Measurements from ENCODE around the gene FYCO1. TPM values are rescaled to one million over a fixed set of nuclear protein-coding genes. Genes with fewer than 3 reads are reported as not detected.
A peak's percentile ranks its signal among the peaks of the same experiment; 100 is the strongest.

FYCO1 gene
- total and polyA plus RNA-seq, 12 donors: 8.8 to 216 (median 143) TPM

- H3K36me3 ChIP-seq: no peaks in the 10 kb centered on the region
Observed at GRCh38 chr3:45992821-45993221, 2.8 kb downstream of the FYCO1 start.

GRCh38 chr3:45992133-45992729 is 3.4 kb downstream of the FYCO1 start:
- ATAC-seq: peak in 7 of 8 donors; percentile 26 to 64 (median 50)
- peaks cover 17 to 86% (median 81%) of the 10 kb centered on the region in 9 donors for H3K4me1 ChIP-seq
- no peaks in the 10 kb centered on the region for H3K27me3 ChIP-seq
- no peak for TF ChIP-seq CTCF (IDR thresholded peaks at IDR 0.05)
- H3K4me3 ChIP-seq: no peak overlapping the region
- WGBS, 2 donors: 36 to 49% methylated on average over 2 of the region's 2 CpGs
- H3K9me3 ChIP-seq: no peaks in the 10 kb centered on the region
- peak in 1 of 2 donors; percentile 43 for DNase-seq
- H3K36me3 ChIP-seq: no peaks in the 10 kb centered on the region
- H3K27ac ChIP-seq: peak overlapping the region; percentile 54 to 99 (median 96)
- intact Hi-C loops (cut with DNase I): loop anchor here in 1 of 10 donors (10.0 kb wide), 1 partner anchor 73 kb away; no protein-coding TSS in a partner anchor

More at GRCh38 chr3:45992821-45993221, 2.8 kb downstream of the FYCO1 start:
- Histone ChIP-seq H3K27ac (peak overlapping the region in 9 of 10 donors; percentile 83 to 99 (median 96)), H3K4me1 (peaks cover 12 to 80% (median 76%) of the 10 kb centered on the region in 9 donors), H3K4me3 (no peak overlapping the region), H3K27me3 (no peaks in the 10 kb centered on the region), H3K9me3 (no peaks in the 10 kb centered on the region)
- 51 to 59% methylated on average over 2 of the region's 2 CpGs for WGBS, 2 donors
- intact Hi-C loops (cut with DNase I): loop anchor here in 1 of 10 donors (10.0 kb wide), 1 partner anchor 72 kb away; no protein-coding TSS in a partner anchor
- no peak for ATAC-seq
- no peak for TF ChIP-seq CTCF (IDR thresholded peaks at IDR 0.05)
- no peak for DNase-seq

GRCh38 chr3:45991341-45991740 is 4.3 kb downstream of the FYCO1 start:
- peak in 2 of 8 donors; percentile 9 to 20 for ATAC-seq
- H3K4me3 ChIP-seq: no peak overlapping the region
- WGBS, 2 donors: 34 to 68% methylated on average over 6 of the region's 6 CpGs
- H3K27ac ChIP-seq: peak overlapping the region in 9 of 10 donors; percentile 73 to 99 (median 94)
- peaks cover 24 to 93% (median 89%) of the 10 kb centered on the region in 9 donors for H3K4me1 ChIP-seq
- no peaks in the 10 kb centered on the region for H3K27me3 ChIP-seq
- DNase-seq: peak in 1 of 2 donors; percentile 30
- TF ChIP-seq CTCF (IDR thresholded peaks at IDR 0.05): no peak
- intact Hi-C loops (cut with DNase I): loop anchor here in 1 of 10 donors (10.0 kb wide), 1 partner anchor 73 kb away; no protein-coding TSS in a partner anchor
- no peaks in the 10 kb centered on the region for H3K9me3 ChIP-seq
- H3K36me3 ChIP-seq: no peaks in the 10 kb centered on the region

GRCh38 chr3:45990181-45990580 is 5.4 kb downstream of the FYCO1 start:
- WGBS, 2 donors: 46 to 50% methylated on average over 3 of the region's 3 CpGs
- peak overlapping the region in 9 of 10 donors; percentile 42 to 99 (median 94) for H3K27ac ChIP-seq
- no peaks in the 10 kb centered on the region for H3K27me3 ChIP-seq
- H3K4me3 ChIP-seq: no peak overlapping the region
- ATAC-seq (no peak), DNase-seq (no peak)
- H3K4me1 ChIP-seq: peaks cover 33 to 98% (median 95%) of the 10 kb centered on the region in 9 donors
- intact Hi-C loops (cut with DNase I): loop anchor here in 1 of 10 donors (10.0 kb wide), 1 partner anchor 75 kb away; no protein-coding TSS in a partner anchor
- no peaks in the 10 kb centered on the region for H3K9me3 ChIP-seq
- H3K36me3 ChIP-seq: peaks cover 0 to 1% (median 0%) of the 10 kb centered on the region in 9 donors
- no peak for TF ChIP-seq CTCF (IDR thresholded peaks at IDR 0.05)
